ENCODE measurements around the gene BRIP1. TPM values are rescaled to one million over a fixed set of nuclear protein-coding genes. Genes with fewer than 3 reads are reported as not detected.

The BRIP1 gene
- total RNA-seq, 1 experiment from 2014 or later, result 4.7 TPM

DNA sequence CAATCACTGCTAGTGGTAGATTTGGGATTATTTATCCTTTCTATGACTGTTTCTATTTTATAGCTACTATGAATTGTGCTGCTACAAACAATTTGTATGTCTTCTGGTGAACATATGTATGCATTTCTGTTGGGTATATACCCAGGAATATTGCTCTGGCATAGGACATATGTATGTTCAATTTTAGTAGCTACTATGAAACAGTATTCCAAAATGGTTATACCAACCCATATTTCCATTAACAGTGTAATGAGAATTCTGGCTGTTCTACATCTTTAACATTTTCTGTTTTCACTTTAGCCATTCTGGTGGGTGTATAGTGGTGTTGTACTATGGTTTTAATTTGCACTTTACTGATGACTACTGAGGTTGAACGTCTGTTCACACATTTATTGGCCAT, 214.7 kb downstream of the BRIP1 start:
- DNase-seq (ENCODE audit: unreplicated experiment), result no peak
- no peak overlapping the region for H3K27ac Mint-ChIP-seq (ENCODE audit: low read depth, unreplicated experiment)
- CTCF ChIA-PET, result interaction anchor here (0.6 to 1.2 kb wide), 4 partner anchors 10 to 188 kb away, joined by 3 read pairs; no protein-coding TSS in a partner anchor
- H3K27me3 Mint-ChIP-seq (ENCODE audit: insufficient read depth, unreplicated experiment), result no peaks in the 10 kb centered on the region
- BruUV-seq (replicated peaks), result no TSS peak
- no peaks in the 10 kb centered on the region for H3K36me3 Mint-ChIP-seq (ENCODE audit: insufficient read depth, unreplicated experiment)
- POLR2A ChIA-PET, result no interaction called here
- intact Hi-C loops (cut with micrococcal nuclease), result no loop called here
- TF ChIP-seq, protein P1, sequence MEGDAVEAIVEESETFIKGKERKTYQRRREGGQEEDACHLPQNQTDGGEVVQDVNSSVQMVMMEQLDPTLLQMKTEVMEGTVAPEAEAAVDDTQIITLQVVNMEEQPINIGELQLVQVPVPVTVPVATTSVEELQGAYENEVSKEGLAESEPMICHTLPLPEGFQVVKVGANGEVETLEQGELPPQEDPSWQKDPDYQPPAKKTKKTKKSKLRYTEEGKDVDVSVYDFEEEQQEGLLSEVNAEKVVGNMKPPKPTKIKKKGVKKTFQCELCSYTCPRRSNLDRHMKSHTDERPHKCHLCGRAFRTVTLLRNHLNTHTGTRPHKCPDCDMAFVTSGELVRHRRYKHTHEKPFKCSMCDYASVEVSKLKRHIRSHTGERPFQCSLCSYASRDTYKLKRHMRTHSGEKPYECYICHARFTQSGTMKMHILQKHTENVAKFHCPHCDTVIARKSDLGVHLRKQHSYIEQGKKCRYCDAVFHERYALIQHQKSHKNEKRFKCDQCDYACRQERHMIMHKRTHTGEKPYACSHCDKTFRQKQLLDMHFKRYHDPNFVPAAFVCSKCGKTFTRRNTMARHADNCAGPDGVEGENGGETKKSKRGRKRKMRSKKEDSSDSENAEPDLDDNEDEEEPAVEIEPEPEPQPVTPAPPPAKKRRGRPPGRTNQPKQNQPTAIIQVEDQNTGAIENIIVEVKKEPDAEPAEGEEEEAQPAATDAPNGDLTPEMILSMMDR (IDR thresholded peaks at IDR 0.05; ENCODE audit: unreplicated experiment), result no peak
- H3K4me1 Mint-ChIP-seq (ENCODE audit: insufficient read depth, unreplicated experiment), result no peaks in the 10 kb centered on the region
- H3K9me3 Mint-ChIP-seq (ENCODE audit: unreplicated experiment), result peaks cover 19% of the 10 kb centered on the region
- no peak overlapping the region for H3K4me3 Mint-ChIP-seq (ENCODE audit: unreplicated experiment)

DNA sequence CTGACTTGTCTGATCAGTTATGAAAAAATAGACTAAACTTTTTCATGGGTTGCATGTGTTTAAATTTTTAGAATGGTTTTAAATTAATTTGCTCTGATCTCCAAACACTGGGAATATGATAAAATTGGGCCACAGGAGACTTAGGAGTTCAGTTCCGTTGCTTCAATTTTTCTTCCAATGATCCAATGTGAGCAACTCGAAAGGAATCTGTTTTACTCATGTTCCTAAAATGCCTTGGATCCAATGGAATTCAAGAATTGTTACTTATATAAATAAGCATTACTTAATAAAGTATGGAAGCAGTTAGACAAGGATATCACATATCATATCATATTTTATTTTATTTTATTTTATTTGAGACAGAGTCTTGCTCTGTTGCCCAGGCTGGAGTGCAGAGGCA, 216.3 kb downstream of the BRIP1 start:
- DNase-seq (ENCODE audit: unreplicated experiment), result no peak
- ChIA-PET POLR2A (interaction anchor here (1.0 kb wide), 1 partner anchor 217 kb away, joined by 6 read pairs; the partner anchor contains the start of gene BRIP1), CTCF (no interaction called here)
- no peak overlapping the region for H3K4me3 Mint-ChIP-seq (ENCODE audit: unreplicated experiment)
- no TSS peak for BruUV-seq (replicated peaks)
- H3K9me3 Mint-ChIP-seq (ENCODE audit: unreplicated experiment), result peaks cover 17% of the 10 kb centered on the region
- intact Hi-C loops (cut with micrococcal nuclease), result no loop called here
- H3K27me3 Mint-ChIP-seq (ENCODE audit: insufficient read depth, unreplicated experiment), result no peaks in the 10 kb centered on the region
- TF ChIP-seq, protein P1 (IDR thresholded peaks at IDR 0.05; ENCODE audit: unreplicated experiment), result no peak
- no peaks in the 10 kb centered on the region for H3K36me3 Mint-ChIP-seq (ENCODE audit: insufficient read depth, unreplicated experiment)
- H3K27ac Mint-ChIP-seq (ENCODE audit: low read depth, unreplicated experiment), result no peak overlapping the region
- H3K4me1 Mint-ChIP-seq (ENCODE audit: insufficient read depth, unreplicated experiment), result no peaks in the 10 kb centered on the region

GRCh38 chr17:61646482-61646881, 216.8 kb downstream of the BRIP1 start:
- no peak overlapping the region for H3K27ac Mint-ChIP-seq (ENCODE audit: low read depth, unreplicated experiment)
- no TSS peak for BruUV-seq (replicated peaks)

GRCh38 chr17:61645920-61646319, 217.4 kb downstream of the BRIP1 start:
- ChIA-PET POLR2A (interaction anchor here (0.7 kb wide), 1 partner anchor 11 kb away, joined by 3 read pairs; no protein-coding TSS in a partner anchor), CTCF (interaction anchor here (0.7 to 1.5 kb wide), 2 partner anchors 191 to 221 kb away, joined by 3 to 5 read pairs; no protein-coding TSS in a partner anchor)
- Mint-ChIP-seq H3K36me3 (ENCODE audit: insufficient read depth, unreplicated experiment) (no peaks in the 10 kb centered on the region), H3K9me3 (ENCODE audit: unreplicated experiment) (peaks cover 5% of the 10 kb centered on the region), H3K27me3 (ENCODE audit: insufficient read depth, unreplicated experiment) (no peaks in the 10 kb centered on the region), H3K4me1 (ENCODE audit: insufficient read depth, unreplicated experiment) (no peaks in the 10 kb centered on the region), H3K27ac (ENCODE audit: low read depth, unreplicated experiment) (no peak overlapping the region), H3K4me3 (ENCODE audit: unreplicated experiment) (no peak overlapping the region)
- intact Hi-C loops (cut with micrococcal nuclease), result no loop called here
- TF ChIP-seq, protein P1 (IDR thresholded peaks at IDR 0.05; ENCODE audit: unreplicated experiment), result no peak
- DNase-seq (ENCODE audit: unreplicated experiment), result no peak
- BruUV-seq (replicated peaks), result no TSS peak

More at GRCh38 chr17:61646482-61646881, 216.8 kb downstream of the BRIP1 start:
- POLR2A ChIA-PET, result interaction anchor here (0.7 to 1.0 kb wide), 2 partner anchors 12 to 217 kb away, joined by 3 to 6 read pairs; partner anchors contain the start of gene BRIP1
- H3K27me3 Mint-ChIP-seq (ENCODE audit: insufficient read depth, unreplicated experiment), result no peaks in the 10 kb centered on the region
- H3K9me3 Mint-ChIP-seq (ENCODE audit: unreplicated experiment), result peaks cover 11% of the 10 kb centered on the region
- H3K4me1 Mint-ChIP-seq (ENCODE audit: insufficient read depth, unreplicated experiment), result no peaks in the 10 kb centered on the region
- DNase-seq (ENCODE audit: unreplicated experiment), result no peak
- H3K36me3 Mint-ChIP-seq (ENCODE audit: insufficient read depth, unreplicated experiment), result no peaks in the 10 kb centered on the region
- CTCF ChIA-PET, result interaction anchor here (0.7 to 1.5 kb wide), 2 partner anchors 190 to 221 kb away, joined by 3 to 5 read pairs; no protein-coding TSS in a partner anchor
- intact Hi-C loops (cut with micrococcal nuclease), result no loop called here
- TF ChIP-seq, protein P1 (IDR thresholded peaks at IDR 0.05; ENCODE audit: unreplicated experiment), result no peak
- no peak overlapping the region for H3K4me3 Mint-ChIP-seq (ENCODE audit: unreplicated experiment)
